Renal cortex interstitium (tissue), 11 donors: ENCODE measurements around the gene DGAT2L6. TPM values are rescaled to one million over a fixed set of nuclear protein-coding genes. Genes with fewer than 3 reads are reported as not detected.
A peak's percentile ranks its signal among the peaks of the same experiment; 100 is the strongest.
"Not testable (repeated sequence)": the region's sequence is repeated elsewhere in the genome, so short reads cannot be mapped to it uniquely, and the experiment has no call there.

Experiments
- DNase-seq, 11 donors: peaks; one replicate each; pipeline ENCODE4 v3.0.0-alpha.2; 2013; ENCODE audit warnings: low read depth in 9 of 11, low spot score in 4 of 11; ENCODE audit errors: extremely low read depth in 1 of 11
- polyA plus RNA-seq, 3 donors: library from polyadenylated mRNA; unstranded; fragments of 120-200 nt; gene quantifications; one replicate each; pipeline ENCODE4 v1.2.1, GENCODE V29; 2013; ENCODE audit not compliant: insufficient read length in 3 of 3

The DGAT2L6 gene
- polyA plus RNA-seq, 3 donors: not detected

DNA sequence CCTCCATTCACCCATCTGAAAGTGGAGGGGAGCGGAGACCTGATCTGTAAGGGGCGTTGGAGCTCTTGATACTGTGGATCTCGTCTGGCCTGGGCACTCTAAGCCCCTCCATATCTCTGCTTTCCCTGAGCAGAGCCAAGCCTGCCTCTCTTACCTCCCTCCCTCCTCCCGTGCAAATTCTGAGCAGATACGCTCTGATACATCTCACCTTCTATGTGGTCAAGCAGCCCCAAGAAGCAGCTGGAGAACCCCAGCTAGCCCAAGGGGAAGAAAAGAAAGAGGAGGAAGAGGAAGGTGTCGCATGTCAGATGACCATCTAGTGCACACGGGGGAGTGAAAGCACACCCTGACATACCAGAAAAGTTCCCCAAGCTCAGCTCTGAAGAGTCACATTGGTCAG, 1.9 kb upstream of the DGAT2L6 start:
- no peak for DNase-seq

DNA sequence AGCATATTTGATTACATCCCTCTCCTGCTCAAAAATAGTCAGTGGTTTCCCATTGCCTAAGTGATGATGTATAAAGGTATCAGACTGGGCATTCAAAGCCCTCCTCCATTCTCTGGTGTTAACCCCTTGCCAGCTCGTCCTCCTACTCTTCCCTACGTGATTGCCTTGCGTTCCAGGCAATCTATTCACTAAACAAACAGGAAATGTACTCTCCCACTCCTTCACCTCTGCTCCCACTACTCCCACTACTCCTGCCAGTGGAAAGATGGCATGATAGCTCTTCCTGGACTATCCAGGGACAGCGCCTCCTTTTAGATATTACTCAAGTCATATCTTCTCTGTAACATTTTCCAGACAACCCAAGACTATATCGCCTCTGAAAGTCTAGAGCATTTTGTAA, 5.8 kb downstream of the DGAT2L6 start:
- no peak for DNase-seq

- no peak for DNase-seq
Observed at GRCh38 chrX:70190225-70190624, 12.9 kb downstream of the DGAT2L6 start.

DNA sequence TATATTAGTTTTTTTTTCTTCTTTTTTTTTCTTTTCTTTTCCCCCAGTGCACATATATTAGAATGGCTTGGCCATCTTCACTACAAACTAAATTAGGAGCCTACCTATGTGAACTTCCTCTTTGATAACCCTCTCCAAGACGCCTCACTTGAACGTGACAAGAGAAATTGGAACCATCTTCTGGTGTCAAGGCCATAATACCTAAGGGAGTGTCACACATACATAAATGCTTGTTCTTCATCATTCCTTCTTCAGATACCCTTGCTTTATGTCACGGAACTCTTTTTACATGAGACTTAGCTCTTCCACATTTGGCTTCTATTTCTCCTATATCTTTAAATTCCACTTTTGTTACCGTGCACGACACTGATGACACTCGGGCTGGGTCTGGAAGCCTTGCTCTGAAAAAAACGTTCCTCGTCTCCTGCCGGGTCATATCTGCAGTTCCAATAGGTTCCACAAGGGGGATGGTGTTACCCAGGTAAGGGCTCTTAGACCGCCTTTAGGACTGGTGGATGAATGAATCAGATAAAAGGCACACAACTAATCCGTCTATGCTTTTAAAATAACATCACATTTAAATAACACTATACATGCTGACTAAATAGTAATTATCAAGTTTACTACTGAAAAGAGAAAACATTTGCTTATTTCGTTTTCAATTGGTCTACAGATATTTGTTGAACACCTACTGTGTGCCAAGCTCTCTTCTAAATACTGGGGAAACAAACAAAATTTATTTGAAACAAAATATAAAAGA, 19.9 kb downstream of the DGAT2L6 start:
- DNase-seq: peak in 9 of 11 donors; percentile 1 to 11 (median 6)

DNA sequence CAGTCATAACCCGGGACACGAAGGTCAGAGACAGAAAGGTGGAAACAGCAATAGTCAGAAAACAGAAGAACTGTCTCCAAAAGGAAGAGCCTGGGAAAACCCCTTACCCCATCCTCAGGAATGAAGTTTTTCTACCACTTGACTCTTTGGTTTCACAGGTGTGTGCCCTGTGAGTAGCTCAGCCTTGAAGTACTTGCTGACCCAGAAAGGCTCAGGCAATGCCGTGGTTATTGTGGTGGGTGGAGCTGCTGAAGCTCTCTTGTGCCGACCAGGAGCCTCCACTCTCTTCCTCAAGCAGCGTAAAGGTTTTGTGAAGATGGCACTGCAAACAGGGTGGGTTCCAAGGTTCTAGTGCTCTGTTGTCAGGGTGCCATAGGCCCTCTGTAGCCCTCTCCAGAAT, 24.4 kb downstream of the DGAT2L6 start:
- no peak for DNase-seq

GRCh38 chrX:70208479-70208878, 31.2 kb downstream of the DGAT2L6 start:
- no peak for DNase-seq

- DNase-seq: not testable (repeated sequence)
Observed at GRCh38 chrX:70209570-70209969, 32.3 kb downstream of the DGAT2L6 start.

GRCh38 chrX:70219938-70220764, 42.9 kb downstream of the DGAT2L6 start:
- DNase-seq: no peak

DNA sequence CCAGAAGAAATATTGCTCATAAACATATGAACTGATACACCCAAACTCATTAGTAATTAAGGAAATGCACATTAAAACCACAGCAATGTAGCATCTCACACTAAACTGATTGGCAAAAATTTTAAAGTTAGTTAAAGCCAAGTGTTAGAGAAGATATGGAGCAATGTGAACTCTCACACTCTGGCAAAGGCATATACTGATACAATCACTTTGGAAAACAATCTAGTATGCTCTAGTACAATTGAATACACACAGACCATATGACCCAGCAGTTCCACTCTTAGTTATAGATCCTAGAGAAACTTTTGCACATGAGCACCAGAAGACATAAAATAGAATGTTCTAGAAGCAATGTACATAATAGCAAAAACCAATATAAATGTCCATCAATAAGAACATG, 48.8 kb downstream of the DGAT2L6 start:
- no peak for DNase-seq

DNA sequence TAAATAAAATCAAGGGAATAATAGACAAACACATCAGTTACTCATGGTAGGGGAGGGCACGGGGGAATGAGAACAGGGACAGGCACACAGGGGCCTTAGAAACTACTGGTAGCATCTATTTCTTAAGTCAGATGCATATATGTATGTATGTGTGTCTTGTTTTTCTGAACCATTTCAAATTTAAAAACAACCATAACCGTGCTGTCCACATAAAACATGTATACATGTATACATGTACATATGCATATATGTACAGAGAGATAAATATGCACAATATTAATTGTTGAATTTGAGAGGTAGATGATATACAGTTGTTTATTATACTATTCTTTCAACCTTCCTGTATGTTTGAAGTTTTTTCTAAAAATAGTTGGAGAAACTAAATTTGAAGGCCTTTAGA, 49.4 kb downstream of the DGAT2L6 start:
- no peak for DNase-seq

- DNase-seq: no peak
Observed at GRCh38 chrX:70231666-70232065, 54.4 kb downstream of the DGAT2L6 start.

- no peak for DNase-seq
Observed at GRCh38 chrX:70234355-70234754, 57.1 kb downstream of the DGAT2L6 start, which contains the start of gene AWAT1. AWAT1 (plus strand) TSS chrX:70234655; CDS start chrX:70234696, 41 bp downstream.

GRCh38 chrX:70240751-70241150, 63.5 kb downstream of the DGAT2L6 start:
- DNase-seq: no peak

- DNase-seq: no peak
Observed at GRCh38 chrX:70241501-70241900, 64.2 kb downstream of the DGAT2L6 start.

- DNase-seq: not testable (repeated sequence)
Observed at GRCh38 chrX:70243601-70244000, 66.3 kb downstream of the DGAT2L6 start.

GRCh38 chrX:70244881-70245280, 67.6 kb downstream of the DGAT2L6 start:
- no peak for DNase-seq

DNA sequence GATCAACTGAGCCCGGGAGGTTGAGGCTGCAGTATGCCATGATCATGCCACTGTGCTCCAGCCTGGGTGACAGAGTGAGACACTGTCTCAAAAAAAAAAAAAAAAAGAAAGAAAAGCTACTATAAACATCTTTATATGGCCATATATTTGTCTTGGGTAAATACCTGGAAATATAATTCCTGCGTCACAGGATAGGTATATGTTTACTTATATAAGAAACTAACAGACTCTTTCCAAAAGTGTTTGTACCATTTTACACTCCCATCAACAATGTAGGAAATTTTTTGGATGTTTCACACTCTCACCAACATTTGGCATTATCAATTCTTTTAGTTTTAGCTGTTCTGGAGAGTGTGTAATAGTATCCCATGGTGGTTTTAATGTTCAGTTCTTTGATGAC, 70.0 kb downstream of the DGAT2L6 start:
- no peak for DNase-seq

- no peak for DNase-seq
Observed at GRCh38 chrX:70252491-70252890, 75.2 kb downstream of the DGAT2L6 start.

- no peak for DNase-seq
Observed at GRCh38 chrX:70253377-70254062, 76.2 kb downstream of the DGAT2L6 start.

DNA sequence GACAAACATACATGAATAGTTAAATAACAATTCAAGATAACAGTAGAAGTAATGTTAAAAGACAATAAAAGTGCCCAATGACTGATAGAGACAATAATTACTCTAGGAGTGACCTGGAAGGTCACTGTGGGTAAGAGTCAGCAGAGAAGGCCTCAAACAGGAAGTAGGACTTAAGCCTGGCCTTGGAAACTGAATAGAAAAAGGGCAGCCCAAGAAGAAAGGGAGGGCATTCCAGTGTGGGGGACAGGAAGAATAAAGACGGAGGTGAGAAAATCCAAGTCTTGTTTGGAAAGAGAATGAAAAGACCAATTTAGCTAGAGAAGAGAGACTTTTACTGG, 76.7 kb downstream of the DGAT2L6 start:
- DNase-seq: no peak
